ENCODE results near the gene GNB5. TPM values are rescaled to one million over a fixed set of nuclear protein-coding genes. Genes with fewer than 3 reads are reported as not detected.

GNB5 gene
- total RNA-seq, 1 experiment from 2014 or later: 48.8 TPM

- H3K4me1 Mint-ChIP-seq (ENCODE audit: low read depth, unreplicated experiment): no peaks in the 10 kb centered on the region
- H3K27ac Mint-ChIP-seq (ENCODE audit: unreplicated experiment): no peak overlapping the region
- H3K9me3 Mint-ChIP-seq (ENCODE audit: low read depth, unreplicated experiment): no peaks in the 10 kb centered on the region
- no peak for TF ChIP-seq CTCF (IDR thresholded peaks at IDR 0.05; ENCODE audit: unreplicated experiment)
- H3K36me3 Mint-ChIP-seq (ENCODE audit: insufficient read depth, unreplicated experiment): peaks cover 48% of the 10 kb centered on the region
- no peak for DNase-seq
- CTCF ChIA-PET: no interaction called here
- no peaks in the 10 kb centered on the region for H3K27me3 Mint-ChIP-seq (ENCODE audit: unreplicated experiment)
- no TSS peak for BruUV-seq (replicated peaks)
- H3K4me3 Mint-ChIP-seq (ENCODE audit: low read depth, unreplicated experiment): no peak overlapping the region
- intact Hi-C loops (cut with micrococcal nuclease; ENCODE audit: unreplicated experiment): loop anchor here (10.0 kb wide), 1 partner anchor 437 kb away; no protein-coding TSS in a partner anchor
These were observed 30.5 kb upstream of the GNB5 start for GRCh38 chr15:52221730-52222129.

GRCh38 chr15:52220937-52221660 lies 29.9 kb upstream of the GNB5 start:
- no peak overlapping the region for H3K27ac Mint-ChIP-seq (ENCODE audit: unreplicated experiment)
- no peak overlapping the region for H3K4me3 Mint-ChIP-seq (ENCODE audit: low read depth, unreplicated experiment)
- DNase-seq: no peak
- no peak for TF ChIP-seq CTCF (IDR thresholded peaks at IDR 0.05; ENCODE audit: unreplicated experiment)
- intact Hi-C loops (cut with micrococcal nuclease; ENCODE audit: unreplicated experiment): loop anchor here (10.0 kb wide), 1 partner anchor 436 kb away; no protein-coding TSS in a partner anchor
- H3K9me3 Mint-ChIP-seq (ENCODE audit: low read depth, unreplicated experiment): no peaks in the 10 kb centered on the region
- CTCF ChIA-PET: interaction anchor here (0.8 kb wide), 1 partner anchor 13 kb away, joined by 3 read pairs; no protein-coding TSS in a partner anchor
- no TSS peak for BruUV-seq (replicated peaks)
- no peaks in the 10 kb centered on the region for H3K4me1 Mint-ChIP-seq (ENCODE audit: low read depth, unreplicated experiment)
- peaks cover 48% of the 10 kb centered on the region for H3K36me3 Mint-ChIP-seq (ENCODE audit: insufficient read depth, unreplicated experiment)
- no peaks in the 10 kb centered on the region for H3K27me3 Mint-ChIP-seq (ENCODE audit: unreplicated experiment)

- no peak overlapping the region for H3K27ac Mint-ChIP-seq (ENCODE audit: unreplicated experiment)
- no peaks in the 10 kb centered on the region for H3K27me3 Mint-ChIP-seq (ENCODE audit: unreplicated experiment)
- H3K9me3 Mint-ChIP-seq (ENCODE audit: low read depth, unreplicated experiment): no peaks in the 10 kb centered on the region
- H3K36me3 Mint-ChIP-seq (ENCODE audit: insufficient read depth, unreplicated experiment): peaks cover 44% of the 10 kb centered on the region
- no TSS peak for BruUV-seq (replicated peaks)
- no peak overlapping the region for H3K4me3 Mint-ChIP-seq (ENCODE audit: low read depth, unreplicated experiment)
- no peak for DNase-seq
- H3K4me1 Mint-ChIP-seq (ENCODE audit: low read depth, unreplicated experiment): no peaks in the 10 kb centered on the region
- no peak for TF ChIP-seq CTCF (IDR thresholded peaks at IDR 0.05; ENCODE audit: unreplicated experiment)
- CTCF ChIA-PET: interaction anchor here (0.8 kb wide), 1 partner anchor 12 kb away, joined by 3 read pairs; no protein-coding TSS in a partner anchor
- intact Hi-C loops (cut with micrococcal nuclease; ENCODE audit: unreplicated experiment): loop anchor here (10.0 kb wide), 1 partner anchor 435 kb away; no protein-coding TSS in a partner anchor
These were observed 29.1 kb upstream of the GNB5 start for GRCh38 chr15:52220251-52220650.

- Mint-ChIP-seq H3K27ac (ENCODE audit: unreplicated experiment) (no peak overlapping the region), H3K4me1 (ENCODE audit: low read depth, unreplicated experiment) (no peaks in the 10 kb centered on the region), H3K36me3 (ENCODE audit: insufficient read depth, unreplicated experiment) (peaks cover 39% of the 10 kb centered on the region), H3K27me3 (ENCODE audit: unreplicated experiment) (no peaks in the 10 kb centered on the region), H3K4me3 (ENCODE audit: low read depth, unreplicated experiment) (no peak overlapping the region), H3K9me3 (ENCODE audit: low read depth, unreplicated experiment) (no peaks in the 10 kb centered on the region)
- CTCF ChIA-PET: no interaction called here
- intact Hi-C loops (cut with micrococcal nuclease; ENCODE audit: unreplicated experiment): no loop called here
- BruUV-seq (replicated peaks): no TSS peak
- no peak for TF ChIP-seq CTCF (IDR thresholded peaks at IDR 0.05; ENCODE audit: unreplicated experiment)
- DNase-seq: no peak
These were observed 27.6 kb upstream of the GNB5 start for GRCh38 chr15:52218816-52219215.

Data from Calu3 (cell line).